Smooth muscle cell (in vitro differentiated cells): Measurements from ENCODE around the gene CIAPIN1. TPM values are rescaled to one million over a fixed set of nuclear protein-coding genes. Genes with fewer than 3 reads are reported as not detected.

Source experiments
- DNase-seq: peaks from one replicate; lab custom pipeline; 2025; ENCODE audit not compliant: unreplicated experiment; lab: John Stamatoyannopoulos, UW
- H2AFZ ChIP-seq: fragments of 200-600 bp; sonication (generic); 2 replicates; pipeline ENCODE4 v1.6.0; 2016; ENCODE audit warnings: antibody characterized with exemption, low read depth, mild to moderate bottlenecking
- H3F3A ChIP-seq: fragments of 200-600 bp; sonication (generic); 2 replicates; pipeline ENCODE4 v1.6.0; 2017; ENCODE audit warnings: antibody characterized with exemption, low read depth
- H3K27ac ChIP-seq: fragments of 200-600 bp; sonication (generic); 2 replicates; pipeline ENCODE4 v1.5.1; 2016; ENCODE audit warnings: low read depth, mild to moderate bottlenecking
- H3K27me3 ChIP-seq: fragments of 200-600 bp; sonication (generic); 2 replicates; pipeline ENCODE4 v1.6.1; 2016; ENCODE audit warnings: low read depth, mild to moderate bottlenecking
- H3K36me3 ChIP-seq: fragments of 200-600 bp; sonication (generic); 2 replicates; pipeline ENCODE4 v1.5.1; 2016; ENCODE audit warnings: low read depth
- H3K4me1 ChIP-seq: fragments of 200-600 bp; sonication (generic); 2 replicates; pipeline ENCODE4 v1.5.1; 2016; ENCODE audit warnings: low read depth
- H3K4me2 ChIP-seq: fragments of 200-600 bp; sonication (generic); 2 replicates; pipeline ENCODE4 v1.6.0; 2016; ENCODE audit warnings: mild to moderate bottlenecking
- H3K4me3 ChIP-seq: fragments of 200-600 bp; sonication (generic); 2 replicates; pipeline ENCODE4 v1.5.1; 2016; ENCODE audit warnings: mild to moderate bottlenecking
- H3K79me2 ChIP-seq: fragments of 200-600 bp; sonication (generic); 2 replicates; pipeline ENCODE4 v1.6.0; 2016; ENCODE audit warnings: low read depth, mild to moderate bottlenecking
- H3K9ac ChIP-seq: fragments of 200-600 bp; sonication (generic); 2 replicates; pipeline ENCODE4 v1.6.0; 2016; ENCODE audit warnings: low read depth
- H3K9me3 ChIP-seq: fragments of 200-600 bp; sonication (generic); replicated peaks from 2 replicates; pipeline ENCODE4 v1.5.1; 2016; ENCODE audit warnings: low read depth
- H4K20me1 ChIP-seq: fragments of 200-600 bp; sonication (generic); 2 replicates; pipeline ENCODE4 v1.6.0; 2016; ENCODE audit warnings: low read depth
- WGBS: methylation state at CpG from one replicate; pipeline ENCODE4 v1.1.7; 2016; ENCODE audit warnings: low lambda C conversion rate; 5-methylcytosine and 5-hydroxymethylcytosine counted together
- polyA plus RNA-seq: library from polyadenylated mRNA; unstranded; fragments of >200 nt; fragmentation: Nextera tagmentation; extraction: Ambion mirVana; gene quantifications from 2 replicates; pipeline ENCODE4 v1.2.1, GENCODE V29; 2016
- total RNA-seq: library from RNA; depleted of rRNA; stranded (reverse); fragments of >200 nt; gene quantifications from 2 replicates; pipeline ENCODE4 v1.2.3, GENCODE V29; 2014
- TF ChIP-seq, protein P1 (sequence below): fragments of 200-600 bp; sonication (generic); IDR thresholded peaks from 2 replicates; pipeline ENCODE4 v1.5.1; 2017; ENCODE audit warnings: borderline replicate concordance, mild to moderate bottlenecking, antibody characterized with exemption; ENCODE audit not compliant: insufficient read depth, poor library complexity, severe bottlenecking

The CIAPIN1 gene
- total and polyA plus RNA-seq, 2 experiments from 2014 or later = 36.6 to 58.1 TPM

DNA sequence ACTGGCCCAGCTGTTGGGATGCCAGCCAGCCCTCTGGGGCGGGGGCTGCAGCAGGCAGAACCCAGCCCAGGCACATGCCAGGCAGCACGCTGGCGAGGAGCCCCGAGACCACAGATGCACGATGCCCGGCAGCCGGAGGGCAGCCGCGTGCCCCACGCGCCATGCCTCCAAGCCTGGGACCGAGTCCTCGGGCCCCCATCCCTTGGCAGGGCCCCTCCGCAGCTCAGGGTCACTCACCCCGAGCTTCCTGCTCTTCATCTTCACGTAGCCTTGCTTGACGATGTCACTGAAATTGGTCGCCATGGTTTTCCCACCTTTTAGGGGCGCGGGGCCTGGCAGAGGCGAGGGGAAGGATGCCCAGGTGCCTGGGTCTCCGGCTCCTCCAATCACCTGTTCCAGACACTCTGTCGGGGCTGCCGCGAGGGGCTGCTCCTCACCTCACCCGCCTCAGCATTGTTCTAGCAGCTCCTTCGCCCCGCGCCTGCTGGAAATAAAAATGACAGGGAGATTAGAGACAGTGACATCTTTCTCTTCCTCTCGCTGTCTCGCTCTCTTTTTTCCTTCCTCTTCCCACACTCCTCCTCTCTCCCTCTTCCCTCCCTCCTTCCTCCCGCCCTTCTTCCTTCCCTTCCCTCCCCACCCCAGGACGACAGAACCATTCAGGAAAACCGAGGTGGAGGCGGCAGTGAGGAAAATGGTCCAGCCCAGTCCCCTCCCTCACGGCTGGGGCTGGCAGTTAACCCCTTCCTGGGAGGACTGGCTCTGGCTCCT lies 32.2 kb upstream of the CIAPIN1 start:
- no peak for DNase-seq
- H3K27ac ChIP-seq = no peak overlapping the region

DNA sequence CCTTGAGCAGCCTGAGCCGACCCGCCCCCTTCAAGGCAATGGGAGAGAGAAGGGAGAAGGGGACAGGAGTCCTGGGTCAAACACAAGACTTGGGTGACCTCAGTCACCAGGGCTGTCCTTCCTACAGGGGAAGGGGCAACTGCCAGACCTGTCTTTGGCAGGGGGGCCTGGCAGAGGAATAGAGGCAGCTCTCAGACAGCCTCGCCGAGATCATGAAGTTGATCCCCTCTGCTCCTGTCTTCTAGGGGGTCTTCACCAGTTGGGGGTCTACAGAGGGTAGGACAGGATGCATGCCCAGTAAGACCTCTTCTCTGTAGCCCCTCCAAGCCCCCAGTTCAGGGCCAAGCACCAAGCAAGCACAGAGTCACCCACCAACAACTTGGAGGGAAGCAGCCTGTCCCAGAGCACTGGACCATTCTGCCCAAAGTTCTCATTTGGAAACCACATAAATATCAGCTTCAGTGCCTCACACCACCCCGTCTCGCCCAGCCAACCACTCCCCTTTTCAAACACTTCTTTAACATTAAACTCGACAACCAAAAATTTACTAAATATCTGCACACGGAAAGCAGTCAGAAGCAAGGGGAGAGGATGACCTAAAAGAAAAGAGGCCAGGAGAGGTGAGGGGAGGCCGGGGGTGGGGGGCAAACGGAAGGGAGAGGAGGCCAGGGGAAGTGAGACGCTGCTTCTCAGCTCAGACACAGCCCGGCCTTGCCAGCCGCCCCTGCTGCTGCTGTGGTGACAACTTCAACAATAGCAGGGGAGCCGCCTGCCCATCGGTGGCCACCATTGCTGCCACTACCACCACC lies 31.4 kb upstream of the CIAPIN1 start:
- Histone ChIP-seq H3K27ac (no peak overlapping the region), H3K4me1 (peaks cover 30% of the 10 kb centered on the region), H3K9ac (no peak overlapping the region), H4K20me1 (peaks cover 70% of the 10 kb centered on the region), H3K9me3 (no peaks in the 10 kb centered on the region), H3K27me3 (no peaks in the 10 kb centered on the region), H3K79me2 (peaks cover 63% of the 10 kb centered on the region), H3K36me3 (no peaks in the 10 kb centered on the region), H3K4me3 (peak overlapping the region; percentile 43), H2AFZ (no peak overlapping the region), H3F3A (peaks cover 14% of the 10 kb centered on the region), H3K4me2 (peak overlapping the region; percentile 83)
- WGBS = 65% methylated on average over 15 of the region's 15 CpGs
- DNase-seq = no peak
- TF ChIP-seq, protein P1, sequence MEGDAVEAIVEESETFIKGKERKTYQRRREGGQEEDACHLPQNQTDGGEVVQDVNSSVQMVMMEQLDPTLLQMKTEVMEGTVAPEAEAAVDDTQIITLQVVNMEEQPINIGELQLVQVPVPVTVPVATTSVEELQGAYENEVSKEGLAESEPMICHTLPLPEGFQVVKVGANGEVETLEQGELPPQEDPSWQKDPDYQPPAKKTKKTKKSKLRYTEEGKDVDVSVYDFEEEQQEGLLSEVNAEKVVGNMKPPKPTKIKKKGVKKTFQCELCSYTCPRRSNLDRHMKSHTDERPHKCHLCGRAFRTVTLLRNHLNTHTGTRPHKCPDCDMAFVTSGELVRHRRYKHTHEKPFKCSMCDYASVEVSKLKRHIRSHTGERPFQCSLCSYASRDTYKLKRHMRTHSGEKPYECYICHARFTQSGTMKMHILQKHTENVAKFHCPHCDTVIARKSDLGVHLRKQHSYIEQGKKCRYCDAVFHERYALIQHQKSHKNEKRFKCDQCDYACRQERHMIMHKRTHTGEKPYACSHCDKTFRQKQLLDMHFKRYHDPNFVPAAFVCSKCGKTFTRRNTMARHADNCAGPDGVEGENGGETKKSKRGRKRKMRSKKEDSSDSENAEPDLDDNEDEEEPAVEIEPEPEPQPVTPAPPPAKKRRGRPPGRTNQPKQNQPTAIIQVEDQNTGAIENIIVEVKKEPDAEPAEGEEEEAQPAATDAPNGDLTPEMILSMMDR = no peak

More for the DNA sequence above, 32.2 kb upstream of the CIAPIN1 start:
- TF ChIP-seq, protein P1 = no peak
- H4K20me1 ChIP-seq = peaks cover 72% of the 10 kb centered on the region
- H3K4me2 ChIP-seq = peak overlapping the region; percentile 83
- H3K36me3 ChIP-seq = no peaks in the 10 kb centered on the region
- H3K4me1 ChIP-seq = peaks cover 30% of the 10 kb centered on the region
- no peak overlapping the region for H3K9ac ChIP-seq
- peaks cover 69% of the 10 kb centered on the region for H3K79me2 ChIP-seq
- H3K9me3 ChIP-seq = no peaks in the 10 kb centered on the region
- H3K27me3 ChIP-seq = no peaks in the 10 kb centered on the region
- WGBS = 31% methylated on average over 35 of the region's 36 CpGs
- H3K4me3 ChIP-seq = peak overlapping the region; percentile 43
- no peak overlapping the region for H2AFZ ChIP-seq
- peaks cover 14% of the 10 kb centered on the region for H3F3A ChIP-seq

DNA sequence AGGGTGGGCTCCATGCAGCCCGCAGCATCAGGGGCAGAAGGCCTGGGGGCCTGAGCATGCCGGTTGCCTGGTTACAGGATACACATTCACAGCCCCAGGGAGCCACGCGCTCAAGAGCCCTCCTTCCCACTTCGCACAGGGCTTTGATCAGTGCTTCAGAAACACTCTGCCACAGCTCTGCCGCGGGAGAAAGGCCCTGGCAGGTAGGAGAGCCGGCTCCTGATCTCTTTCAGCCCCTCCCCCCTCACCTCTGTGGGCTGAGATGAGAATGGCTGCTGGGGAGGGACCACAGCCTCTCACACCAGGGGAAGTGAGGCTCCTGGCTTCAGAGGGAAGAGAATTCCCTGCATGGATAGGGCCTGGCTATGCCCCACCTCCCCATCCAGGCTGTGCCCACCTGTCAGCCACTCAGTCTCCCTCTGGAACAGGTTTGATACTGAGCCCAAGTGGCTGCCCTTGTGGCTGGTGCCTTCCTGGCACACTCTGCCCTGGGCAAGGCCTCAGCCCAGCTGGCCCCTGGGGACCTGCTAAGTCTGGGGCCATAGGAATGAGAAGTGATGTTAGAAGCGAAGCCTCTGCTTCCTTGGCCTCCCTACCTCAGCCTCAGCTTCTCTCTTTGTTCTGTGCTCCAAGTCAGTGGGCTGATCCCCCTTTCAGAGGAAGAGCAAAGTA lies 30.5 kb upstream of the CIAPIN1 start:
- Histone ChIP-seq H4K20me1 (peaks cover 65% of the 10 kb centered on the region), H3K9me3 (no peaks in the 10 kb centered on the region), H3K9ac (no peak overlapping the region), H3K27ac (no peak overlapping the region), H3F3A (peaks cover 14% of the 10 kb centered on the region), H3K4me2 (no peak overlapping the region), H3K79me2 (peaks cover 53% of the 10 kb centered on the region), H3K36me3 (no peaks in the 10 kb centered on the region), H3K4me3 (no peak overlapping the region), H3K27me3 (no peaks in the 10 kb centered on the region), H3K4me1 (peaks cover 30% of the 10 kb centered on the region), H2AFZ (no peak overlapping the region)
- DNase-seq = no peak
- TF ChIP-seq, protein P1 = no peak
- 51% methylated on average over 9 of the region's 9 CpGs for WGBS
